H4 (cell line): Measurements from ENCODE around the gene CAPZB. TPM values are rescaled to one million over a fixed set of nuclear protein-coding genes. Genes with fewer than 3 reads are reported as not detected.

Experiments used
- DNase-seq: peaks from one replicate; pipeline ENCODE4 v3.0.0-alpha.2; 2015; ENCODE audit warnings: low spot score
- total RNA-seq: library from RNA; depleted of rRNA; stranded (reverse); fragments of >200 nt; shearing (Covaris generic); gene quantifications from 2 replicates; pipeline ENCODE4 v1.2.3, GENCODE V29; 2014

Gene CAPZB
- total RNA-seq, 1 experiment from 2014 or later, result 184 TPM

GRCh38 chr1:19468397-19468956 lies 16.9 kb downstream of the CAPZB start:
- DNase-seq, result no peak

GRCh38 chr1:19467199-19468187 lies 17.8 kb downstream of the CAPZB start:
- DNase-seq, result no peak

- no peak for DNase-seq
Measured at GRCh38 chr1:19466112-19466561, 19.2 kb downstream of the CAPZB start.

GRCh38 chr1:19465650-19466049 lies 19.7 kb downstream of the CAPZB start:
- no peak for DNase-seq

GRCh38 chr1:19465123-19465522 lies 20.2 kb downstream of the CAPZB start:
- no peak for DNase-seq

- DNase-seq, result no peak
Measured at GRCh38 chr1:19464696-19465095, 20.6 kb downstream of the CAPZB start.

GRCh38 chr1:19463504-19463803 lies 21.9 kb downstream of the CAPZB start:
- DNase-seq, result no peak

- DNase-seq, result no peak
Measured at GRCh38 chr1:19462781-19463503, 22.4 kb downstream of the CAPZB start.

GRCh38 chr1:19461220-19461554 lies 24.2 kb downstream of the CAPZB start:
- DNase-seq, result no peak

GRCh38 chr1:19460535-19461219 lies 24.7 kb downstream of the CAPZB start:
- DNase-seq, result no peak

GRCh38 chr1:19458815-19459417 lies 26.4 kb downstream of the CAPZB start:
- no peak for DNase-seq

GRCh38 chr1:19457607-19458006 lies 27.7 kb downstream of the CAPZB start:
- no peak for DNase-seq

- DNase-seq, result no peak
Measured at GRCh38 chr1:19456968-19457441, 28.3 kb downstream of the CAPZB start.

- DNase-seq, result no peak
Measured at GRCh38 chr1:19455353-19455752, 30.0 kb downstream of the CAPZB start.

GRCh38 chr1:19454265-19455146 lies 30.8 kb downstream of the CAPZB start:
- no peak for DNase-seq

- DNase-seq, result no peak
Measured at GRCh38 chr1:19453741-19454201, 31.6 kb downstream of the CAPZB start.

- DNase-seq, result peak; percentile 87
Measured at GRCh38 chr1:19452221-19452663, 33.1 kb downstream of the CAPZB start.

GRCh38 chr1:19450811-19451515 lies 34.4 kb downstream of the CAPZB start:
- DNase-seq, result peak; percentile 96

- no peak for DNase-seq
Measured at GRCh38 chr1:19449454-19450228, 35.7 kb downstream of the CAPZB start.
